ENCODE results near the gene DCLK1.

- TF ChIP-seq CTCF (IDR thresholded peaks at IDR 0.05; ENCODE audit: insufficient read depth, low read length), result no peak
- TF ChIP-seq POLR2AphosphoS5 (IDR thresholded peaks at IDR 0.05; ENCODE audit: low read depth), result no peak
- TF ChIP-seq REST (IDR thresholded peaks at IDR 0.05; ENCODE audit: insufficient replicate concordance, low read depth), result no peak
- TF ChIP-seq GABPA (IDR thresholded peaks at IDR 0.05; ENCODE audit: low read depth), result no peak
- TF ChIP-seq SPI1 (IDR thresholded peaks at IDR 0.05; ENCODE audit: borderline replicate concordance, low read depth), result no peak
Measured at GRCh38 chr13:35947315-35947714, 183.9 kb downstream of the DCLK1 start.
